Activated T-cell treated with anti-CD3 and anti-CD28 coated beads, Interleukin-2, amount 50 U/mL, for 4 hours (primary cell): ENCODE data around the gene GADD45A. TPM values are rescaled to one million over a fixed set of nuclear protein-coding genes. Genes with fewer than 3 reads are reported as not detected.

Source experiments
- ATAC-seq, 2 donors: fragments of 200-7000 bp; cut with Tn5 transposase; one replicate each; pipeline ENCODE4 v1.10.0; 2021
- DNase-seq: peaks from one replicate; pipeline ENCODE4 v3.0.0-alpha.2; 2020
- H3K27me3 Mint-ChIP-seq: one replicate; pipeline ENCODE4 v1.8.0; 2021; ENCODE audit warnings: low read depth, mixed read lengths
- H3K36me3 Mint-ChIP-seq: one replicate; pipeline ENCODE4 v1.8.0; 2022; ENCODE audit warnings: mixed read lengths; ENCODE audit not compliant: insufficient read depth
- H3K4me1 Mint-ChIP-seq: one replicate; pipeline ENCODE4 v1.8.0; 2021; ENCODE audit warnings: low read depth, mixed read lengths
- H3K4me3 Mint-ChIP-seq: one replicate; pipeline ENCODE4 v1.8.0; 2021; ENCODE audit warnings: mild to moderate bottlenecking, moderate library complexity, mixed read lengths
- H3K9me3 Mint-ChIP-seq: one replicate; pipeline ENCODE4 v1.8.0; 2021; ENCODE audit warnings: mixed read lengths
- total RNA-seq, 3 donors: library from RNA; stranded (reverse); gene quantifications; one replicate each; pipeline ENCODE4 v1.2.1, GENCODE V29; 2021

The GADD45A gene
- total RNA-seq, 3 donors from 2014 or later, result 49.7 to 91.5 (median 56.9) TPM

GRCh38 chr1:67677408-67677807 lies 7.6 kb upstream of the GADD45A start:
- DNase-seq (no peak), ATAC-seq (no peak)
- Mint-ChIP-seq H3K27me3 (peaks cover 4% of the 10 kb centered on the region), H3K36me3 (no peaks in the 10 kb centered on the region), H3K4me3 (no peak overlapping the region), H3K9me3 (no peaks in the 10 kb centered on the region), H3K4me1 (peaks cover 25% of the 10 kb centered on the region)

DNA sequence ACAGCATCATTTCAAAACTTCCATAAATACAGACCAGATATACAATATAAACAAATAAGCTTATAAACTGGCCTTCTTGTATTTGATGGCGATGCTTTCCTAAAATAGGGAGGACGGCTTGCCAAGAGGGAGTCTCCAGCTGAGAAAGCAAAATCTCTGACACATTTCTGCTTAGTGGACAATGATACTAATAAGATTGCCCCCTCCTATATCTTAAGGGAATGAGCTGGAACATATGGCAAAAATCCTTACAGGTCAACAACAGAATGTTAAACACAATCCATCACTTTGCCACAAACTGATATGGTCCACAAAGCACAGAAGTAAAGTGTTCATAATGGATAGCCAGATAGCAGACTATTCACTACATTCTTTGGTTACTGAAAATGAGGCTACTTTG lies 7.1 kb upstream of the GADD45A start:
- Mint-ChIP-seq H3K27me3 (peaks cover 4% of the 10 kb centered on the region), H3K36me3 (no peaks in the 10 kb centered on the region), H3K4me1 (peaks cover 30% of the 10 kb centered on the region), H3K9me3 (no peaks in the 10 kb centered on the region), H3K4me3 (no peak overlapping the region)
- no peak for ATAC-seq
- DNase-seq, result no peak

GRCh38 chr1:67679691-67680090 lies 5.3 kb upstream of the GADD45A start:
- Mint-ChIP-seq H3K36me3 (no peaks in the 10 kb centered on the region), H3K27me3 (peaks cover 1% of the 10 kb centered on the region), H3K4me1 (peaks cover 34% of the 10 kb centered on the region), H3K9me3 (no peaks in the 10 kb centered on the region), H3K4me3 (no peak overlapping the region)
- ATAC-seq, result no peak
- no peak for DNase-seq

GRCh38 chr1:67680486-67680885 lies 4.5 kb upstream of the GADD45A start:
- Mint-ChIP-seq H3K36me3 (no peaks in the 10 kb centered on the region), H3K4me1 (peaks cover 29% of the 10 kb centered on the region), H3K27me3 (peaks cover 1% of the 10 kb centered on the region), H3K4me3 (no peak overlapping the region), H3K9me3 (no peaks in the 10 kb centered on the region)
- no peak for ATAC-seq
- no peak for DNase-seq

DNA sequence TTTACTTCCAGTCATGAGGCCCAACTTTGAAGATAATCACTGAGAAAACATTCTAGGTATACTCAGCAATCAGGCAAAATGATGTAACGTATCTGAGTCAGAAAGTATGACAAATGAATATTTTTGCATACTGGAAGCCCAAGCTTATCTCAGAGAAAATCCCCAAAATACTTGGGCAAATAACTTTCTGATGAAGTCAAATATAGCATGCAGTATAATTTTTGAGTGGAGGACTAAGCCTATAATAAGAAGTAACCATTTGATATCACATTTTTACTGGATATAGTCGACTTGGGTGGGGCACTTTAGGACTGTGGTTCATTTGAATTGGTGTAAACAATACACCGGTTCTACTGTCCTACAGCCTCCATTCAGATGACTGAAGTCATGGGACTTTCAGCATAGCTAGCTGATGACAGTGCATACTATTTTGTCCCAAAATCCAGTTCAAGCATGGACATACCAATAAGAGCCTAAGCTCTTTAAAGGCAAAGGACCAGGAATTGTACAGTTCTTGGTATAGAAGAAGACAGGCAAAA lies 2.3 kb upstream of the GADD45A start:
- DNase-seq (no peak), ATAC-seq (no peak)
- no peak overlapping the region for H3K4me3 Mint-ChIP-seq
- peaks cover 38% of the 10 kb centered on the region for H3K4me1 Mint-ChIP-seq
- peaks cover 12% of the 10 kb centered on the region for H3K36me3 Mint-ChIP-seq
- H3K9me3 Mint-ChIP-seq, result no peaks in the 10 kb centered on the region
- no peaks in the 10 kb centered on the region for H3K27me3 Mint-ChIP-seq

- H3K4me3 Mint-ChIP-seq, result peak overlapping the region; percentile 3
- ATAC-seq (no peak), DNase-seq (no peak)
- no peaks in the 10 kb centered on the region for H3K27me3 Mint-ChIP-seq
- peaks cover 15% of the 10 kb centered on the region for H3K36me3 Mint-ChIP-seq
- peaks cover 40% of the 10 kb centered on the region for H3K4me1 Mint-ChIP-seq
- H3K9me3 Mint-ChIP-seq, result no peaks in the 10 kb centered on the region
Measured at GRCh38 chr1:67683316-67683715, 1.7 kb upstream of the GADD45A start.

DNA sequence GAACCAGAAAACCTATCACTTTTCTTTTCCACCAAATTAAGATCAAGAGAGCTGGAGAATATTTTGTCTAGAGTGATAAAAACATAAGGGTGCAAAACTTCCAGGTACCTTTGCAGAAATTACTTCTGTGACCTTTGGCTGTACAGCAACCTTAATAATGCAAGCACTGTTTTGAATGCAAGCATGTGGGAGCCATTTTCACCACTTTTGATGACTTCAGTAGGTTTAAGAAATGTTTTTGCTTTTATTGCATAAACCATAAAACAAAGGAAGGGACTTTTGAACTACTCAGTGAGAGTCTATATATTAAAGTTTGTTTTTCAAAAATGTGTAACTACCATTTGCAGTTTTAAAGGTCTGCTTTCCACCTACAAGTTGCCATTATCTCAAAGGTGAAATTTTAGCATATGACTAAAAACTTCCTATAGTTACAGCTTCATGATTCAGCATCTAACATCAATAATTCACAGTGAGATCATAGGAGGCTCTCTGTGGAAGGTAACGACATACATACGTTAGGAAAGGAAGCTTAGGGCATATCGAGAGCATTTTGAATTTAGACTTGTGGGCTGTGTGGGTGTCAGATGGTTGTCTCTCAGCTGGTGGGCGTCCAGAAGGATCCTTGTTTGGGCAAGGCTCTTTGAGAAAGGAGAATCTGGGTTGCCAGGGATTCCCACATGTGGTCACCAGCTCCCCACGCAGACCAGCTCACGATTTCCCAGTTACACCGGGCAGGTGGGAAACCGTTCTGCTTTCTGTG lies 1.1 kb upstream of the GADD45A start:
- H3K27me3 Mint-ChIP-seq, result no peaks in the 10 kb centered on the region
- H3K4me1 Mint-ChIP-seq, result peaks cover 45% of the 10 kb centered on the region
- H3K36me3 Mint-ChIP-seq, result peaks cover 19% of the 10 kb centered on the region
- DNase-seq, result peak; percentile 45
- peak overlapping the region; percentile 96 for H3K4me3 Mint-ChIP-seq
- H3K9me3 Mint-ChIP-seq, result no peaks in the 10 kb centered on the region
- ATAC-seq, result peak; percentile 13 to 32

DNA sequence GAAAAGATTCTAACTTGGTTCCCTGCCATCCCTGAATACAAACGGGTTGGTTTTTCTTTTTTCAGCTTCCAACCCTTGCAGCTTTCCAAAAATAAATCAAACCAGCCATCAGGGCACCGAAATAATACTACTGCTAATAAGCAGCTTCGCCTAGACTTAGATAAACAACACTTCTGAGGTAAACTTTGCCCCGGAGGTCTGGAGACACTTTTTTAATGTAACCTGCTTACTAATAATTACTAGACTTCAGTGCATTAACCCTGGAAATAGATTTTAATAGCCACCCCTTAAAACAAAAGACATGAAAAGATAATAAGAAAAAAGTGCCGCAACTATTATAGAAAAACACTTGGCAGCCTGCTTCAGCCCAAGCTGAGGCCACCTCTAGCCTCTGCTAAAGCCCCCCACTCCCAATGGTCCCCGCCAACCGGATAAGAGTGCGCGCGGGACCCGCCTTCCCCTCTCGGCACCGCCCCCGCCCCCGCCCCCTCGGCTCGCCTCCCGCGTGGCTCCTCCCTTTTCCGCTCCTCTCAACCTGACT lies 405 bp upstream of the GADD45A start:
- H3K4me1 Mint-ChIP-seq, result peaks cover 47% of the 10 kb centered on the region
- DNase-seq, result no peak
- peak overlapping the region; percentile 96 for H3K4me3 Mint-ChIP-seq
- H3K36me3 Mint-ChIP-seq, result peaks cover 25% of the 10 kb centered on the region
- H3K27me3 Mint-ChIP-seq, result no peaks in the 10 kb centered on the region
- no peak for ATAC-seq
- H3K9me3 Mint-ChIP-seq, result no peaks in the 10 kb centered on the region

DNA sequence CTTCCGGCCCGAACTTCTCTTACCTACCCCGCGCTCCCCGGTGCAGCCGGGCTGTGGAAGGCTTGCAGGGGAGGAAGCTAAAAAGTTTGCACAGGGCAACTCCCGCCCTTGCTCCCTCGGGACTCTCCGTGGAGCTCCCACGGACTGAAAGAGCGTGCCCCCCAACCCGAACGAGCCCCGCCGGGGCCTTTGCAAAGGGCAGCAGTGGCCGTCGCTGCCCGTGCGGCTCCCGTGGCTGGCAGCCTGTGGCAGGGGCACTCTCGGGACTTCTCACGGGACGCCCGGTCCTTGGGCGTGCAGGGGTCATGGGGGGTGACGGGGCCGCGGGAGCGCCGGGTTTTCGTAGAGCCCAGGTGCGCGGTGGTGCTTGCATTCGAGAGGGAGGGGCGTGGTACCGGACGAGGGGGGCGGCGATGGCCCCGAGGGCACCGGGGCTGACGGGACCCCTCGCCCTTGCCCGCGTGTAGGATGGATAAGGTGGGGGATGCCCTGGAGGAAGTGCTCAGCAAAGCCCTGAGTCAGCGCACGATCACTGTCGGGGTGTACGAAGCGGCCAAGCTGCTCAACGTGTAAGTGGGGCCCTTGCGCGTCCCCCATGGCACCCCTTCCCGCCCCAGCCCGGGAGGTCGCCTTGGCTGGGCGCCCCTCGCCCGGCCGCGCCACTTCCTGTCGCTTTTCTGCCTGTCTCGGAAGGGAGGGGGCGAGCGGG lies 711 bp downstream of the GADD45A start:
- Mint-ChIP-seq H3K4me1 (peaks cover 45% of the 10 kb centered on the region), H3K4me3 (peak overlapping the region; percentile 96), H3K9me3 (no peaks in the 10 kb centered on the region), H3K27me3 (no peaks in the 10 kb centered on the region), H3K36me3 (peaks cover 25% of the 10 kb centered on the region)
- ATAC-seq, result peak; percentile 40 to 43
- DNase-seq, result peak; percentile 62

GRCh38 chr1:67686267-67687197 lies 1.5 kb downstream of the GADD45A start:
- peak; percentile 48 for DNase-seq
- peaks cover 45% of the 10 kb centered on the region for H3K4me1 Mint-ChIP-seq
- no peaks in the 10 kb centered on the region for H3K9me3 Mint-ChIP-seq
- peak; percentile 10 to 29 for ATAC-seq
- H3K4me3 Mint-ChIP-seq, result peak overlapping the region; percentile 96
- peaks cover 25% of the 10 kb centered on the region for H3K36me3 Mint-ChIP-seq
- no peaks in the 10 kb centered on the region for H3K27me3 Mint-ChIP-seq

DNA sequence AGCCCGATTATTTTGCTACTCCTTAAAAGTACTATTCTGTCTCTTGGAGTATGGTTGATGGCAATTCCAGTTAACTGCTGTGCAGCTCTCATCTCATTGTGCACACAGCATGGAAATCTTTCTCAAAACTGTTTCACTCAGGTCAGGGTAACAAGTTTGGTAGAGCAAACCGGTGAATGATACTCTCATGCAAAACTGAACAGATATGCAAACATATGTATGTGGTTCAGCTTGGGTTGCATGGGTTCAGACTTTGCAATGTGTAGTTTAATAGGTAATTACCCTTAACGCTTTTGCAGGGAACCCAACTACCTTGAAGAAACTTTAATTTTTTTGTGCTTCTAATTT lies 2.2 kb downstream of the GADD45A start:
- H3K4me1 Mint-ChIP-seq, result peaks cover 42% of the 10 kb centered on the region
- no peaks in the 10 kb centered on the region for H3K27me3 Mint-ChIP-seq
- no peaks in the 10 kb centered on the region for H3K9me3 Mint-ChIP-seq
- DNase-seq, result no peak
- no peak for ATAC-seq
- peak overlapping the region; percentile 96 for H3K4me3 Mint-ChIP-seq
- H3K36me3 Mint-ChIP-seq, result peaks cover 25% of the 10 kb centered on the region

- Mint-ChIP-seq H3K9me3 (no peaks in the 10 kb centered on the region), H3K36me3 (peaks cover 25% of the 10 kb centered on the region), H3K4me3 (peak overlapping the region; percentile 96), H3K4me1 (peaks cover 40% of the 10 kb centered on the region), H3K27me3 (no peaks in the 10 kb centered on the region)
- ATAC-seq, result no peak
- DNase-seq, result no peak
Measured at GRCh38 chr1:67687649-67688048, 2.6 kb downstream of the GADD45A start.

DNA sequence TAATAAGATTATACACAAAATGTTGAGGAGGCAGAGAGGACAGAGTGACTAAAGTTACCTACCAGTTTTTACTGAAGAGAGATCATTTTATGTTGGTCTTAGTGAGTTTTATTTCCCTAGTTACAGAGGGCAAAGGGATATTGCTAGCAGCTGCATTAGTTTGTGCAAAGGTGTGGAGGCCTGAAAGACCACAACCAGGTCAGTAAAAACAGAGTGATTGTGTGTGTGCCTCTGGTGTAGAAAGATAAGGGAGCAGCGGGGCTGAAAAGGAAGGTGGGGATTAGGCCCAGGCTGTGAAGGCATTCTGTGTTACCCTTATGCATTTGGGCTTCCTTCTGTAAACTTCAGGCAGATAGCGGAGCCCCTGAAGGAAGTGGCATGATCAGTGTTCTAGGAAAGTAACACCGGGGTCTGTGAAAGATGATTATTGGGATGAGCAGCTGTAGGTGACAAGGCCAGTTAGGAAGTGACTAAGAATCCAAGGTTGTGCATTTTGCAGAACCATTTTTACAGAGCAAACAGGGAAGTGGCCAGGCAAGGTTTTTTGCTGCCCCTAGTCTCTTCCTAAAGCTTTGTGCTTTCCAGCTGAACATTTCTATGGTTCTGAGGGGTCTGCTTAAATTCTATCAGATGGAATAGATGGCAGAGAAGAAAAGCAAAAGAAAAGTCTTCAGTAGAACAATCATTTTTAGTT lies 3.7 kb downstream of the GADD45A start:
- Mint-ChIP-seq H3K4me1 (peaks cover 31% of the 10 kb centered on the region), H3K9me3 (no peaks in the 10 kb centered on the region), H3K36me3 (peaks cover 25% of the 10 kb centered on the region), H3K4me3 (peak overlapping the region; percentile 63), H3K27me3 (no peaks in the 10 kb centered on the region)
- DNase-seq (no peak), ATAC-seq (no peak)
